ENCODE results near the gene C2CD2. TPM values are rescaled to one million over a fixed set of nuclear protein-coding genes. Genes with fewer than 3 reads are reported as not detected.
"Not testable (repeated sequence)": the region's sequence is repeated elsewhere in the genome, so short reads cannot be mapped to it uniquely, and the experiment has no call there.

The C2CD2 gene
- total and polyA plus RNA-seq, 2 of the 4 experiments (the other 2 are of a cell fraction), result 15.6 to 25.3 TPM

DNA sequence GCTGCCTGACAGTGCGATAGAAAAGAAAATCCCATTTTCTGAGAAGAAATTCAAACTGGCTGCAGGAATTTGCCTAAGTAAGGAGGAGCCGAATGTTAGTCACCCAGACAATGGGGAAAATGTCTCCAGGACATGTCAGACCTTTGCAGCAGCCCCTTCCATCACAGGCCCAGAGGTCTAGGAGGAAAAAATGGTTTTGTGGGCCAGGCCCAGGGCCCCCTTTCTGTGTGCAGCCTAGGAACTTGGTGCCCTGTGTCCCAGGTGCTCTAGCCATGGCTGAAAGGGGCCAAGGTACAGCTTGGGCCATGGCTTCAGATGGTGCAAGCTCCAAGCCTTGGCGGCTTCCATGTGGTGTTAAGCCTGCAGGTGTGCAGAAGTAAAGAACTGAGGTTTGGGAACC lies 41.8 kb upstream of the C2CD2 start:
- intact Hi-C loops (cut with micrococcal nuclease) (no loop called here), in situ Hi-C loops (cut with MboI; ENCODE audit: low sequenced_read_pairs) (loop anchor here (5.0 kb wide), 1 partner anchor 33 kb away; no protein-coding TSS in a partner anchor), dilution Hi-C loops (cut with HindIII; ENCODE audit: low sequenced_read_pairs, unreplicated experiment) (no loop called here)
- DNase-seq, result no peak
- Histone ChIP-seq H3K4me2 (ENCODE audit: low read depth, low read length) (no peak overlapping the region), H3K18ac (ENCODE audit: low read depth, low read length) (no peak overlapping the region), H2AK9ac (replicated peaks; ENCODE audit: low read depth, low read length, poor library complexity) (no peak overlapping the region), H2BK20ac (ENCODE audit: low read depth, low read length) (no peak overlapping the region), H3K4ac (ENCODE audit: low read depth, low read length) (no peak overlapping the region), H3K14ac (replicated peaks; ENCODE audit: low read depth, low read length) (no peak overlapping the region), H3K79me1 (ENCODE audit: low read depth in 1 of 2, low read length in 2 of 2) (peaks cover 32 to 66% of the 10 kb centered on the region in 2 experiments), H4K20me1 (ENCODE audit: insufficient read depth, low read length) (peaks cover 5% of the 10 kb centered on the region; the same call in 1 of the 2 replicates), H3K27me3 (ENCODE audit: control insufficient read depth, insufficient read depth, low read length) (no peaks in the 10 kb centered on the region), H3K36me3 (ENCODE audit: control insufficient read depth, insufficient read depth, low read length) (peaks cover 40% of the 10 kb centered on the region), H4K5ac (ENCODE audit: low read depth, low read length) (no peak overlapping the region), H3K27ac (ENCODE audit: insufficient read depth, low read length) (no peak overlapping the region), H2BK5ac (ENCODE audit: low read depth, low read length, poor library complexity, severe bottlenecking) (no peak overlapping the region), H4K91ac (ENCODE audit: insufficient read depth, low read depth, low read length) (no peak overlapping the region), H2BK15ac (ENCODE audit: low read depth, low read length) (no peak overlapping the region), H3K9me1 (ENCODE audit: insufficient read depth, low read length) (peaks cover 11% of the 10 kb centered on the region), H3K4me3 (ENCODE audit: insufficient read depth, low read depth, low read length) (no peak overlapping the region), H2BK120ac (ENCODE audit: low read depth, low read length) (no peak overlapping the region), H4K8ac (ENCODE audit: low read depth in 2 of 2, low read length in 2 of 2) (no peak overlapping the region), H2AFZ (replicated peaks; ENCODE audit: low read length, poor library complexity) (no peak overlapping the region), H2AK5ac (ENCODE audit: low read depth, low read length) (no peak overlapping the region), H3K4me1 (ENCODE audit: control insufficient read depth, insufficient read depth, low read length) (peaks cover 7% of the 10 kb centered on the region), H3K23ac (ENCODE audit: low read depth, low read length) (no peak overlapping the region), H3K56ac (ENCODE audit: extremely low read depth, insufficient read depth, low read length) (no peak overlapping the region), H3K9ac (ENCODE audit: low read depth, low read length) (no peak overlapping the region), H3K9me3 (ENCODE audit: control insufficient read depth, insufficient read depth, low read length) (peaks cover 2% of the 10 kb centered on the region; the same call in 1 of the 2 replicates)
- ATAC-seq (ENCODE audit: low read depth), result no peak
- WGBS, 2 experiments (ENCODE audit: extremely low coverage in 2 of 2, insufficient read length in 1 of 2), result 89% methylated on average over 1 of the region's 3 CpGs; no CpG with 5 or more reads in 1 of the 2 experiments
- ChIA-PET CTCF (no interaction called here), POLR2A (ENCODE audit: unreplicated experiment) (no interaction called here)
- TF ChIP-seq NFE2L2 (IDR thresholded peaks at IDR 0.05; ENCODE audit: low read depth, low read length), result no peak
- TF ChIP-seq CEBPB (IDR thresholded peaks at IDR 0.05; ENCODE audit: low read depth, low read length), result no peak
- no peak for TF ChIP-seq MAFK (IDR thresholded peaks at IDR 0.05; ENCODE audit: low read depth, low read length)
- no peak for TF ChIP-seq FOS (IDR thresholded peaks at IDR 0.05; ENCODE audit: low read depth, low read length)
- no peak for TF ChIP-seq CHD1 (IDR thresholded peaks at IDR 0.05; ENCODE audit: low read depth, low read length)
- TF ChIP-seq MAZ (IDR thresholded peaks at IDR 0.05; ENCODE audit: borderline replicate concordance, low read depth, low read length), result no peak
- no peak for TF ChIP-seq RAD21 (IDR thresholded peaks at IDR 0.05; ENCODE audit: low read length)
- TF ChIP-seq RFX5 (IDR thresholded peaks at IDR 0.05; ENCODE audit: low read depth, low read length), result no peak
- TF ChIP-seq, protein P1, sequence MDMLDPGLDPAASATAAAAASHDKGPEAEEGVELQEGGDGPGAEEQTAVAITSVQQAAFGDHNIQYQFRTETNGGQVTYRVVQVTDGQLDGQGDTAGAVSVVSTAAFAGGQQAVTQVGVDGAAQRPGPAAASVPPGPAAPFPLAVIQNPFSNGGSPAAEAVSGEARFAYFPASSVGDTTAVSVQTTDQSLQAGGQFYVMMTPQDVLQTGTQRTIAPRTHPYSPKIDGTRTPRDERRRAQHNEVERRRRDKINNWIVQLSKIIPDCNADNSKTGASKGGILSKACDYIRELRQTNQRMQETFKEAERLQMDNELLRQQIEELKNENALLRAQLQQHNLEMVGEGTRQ (IDR thresholded peaks at IDR 0.05; ENCODE audit: low read depth, low read length), result no peak
- BruUV-seq (replicated peaks), result no TSS peak

DNA sequence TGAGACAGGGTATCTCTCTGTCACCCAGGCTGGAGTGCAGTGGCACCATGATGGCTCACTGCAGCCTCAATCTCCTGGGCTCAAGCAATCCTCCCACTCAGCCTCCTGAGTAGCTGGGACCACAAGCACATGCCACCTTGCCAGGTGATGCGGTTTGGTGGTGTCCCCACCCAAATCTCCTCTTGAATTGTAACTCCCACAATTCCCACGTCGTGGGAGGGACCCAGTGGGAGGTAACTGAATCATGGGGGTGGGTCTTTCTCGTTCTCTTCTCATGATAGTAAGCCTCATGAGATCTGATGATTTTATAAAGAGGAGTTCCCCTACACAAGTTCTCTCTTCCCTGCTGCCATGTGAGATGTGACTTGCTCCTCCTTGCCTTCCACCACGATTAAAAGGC lies 40.8 kb upstream of the C2CD2 start:
- peaks cover 36% of the 10 kb centered on the region for H3K36me3 ChIP-seq (ENCODE audit: control insufficient read depth, insufficient read depth, low read length)
- BruUV-seq (replicated peaks); H3K27ac ChIP-seq (ENCODE audit: insufficient read depth, low read length); H3K4me2 ChIP-seq (ENCODE audit: low read depth, low read length); H3K4me1 ChIP-seq (ENCODE audit: control insufficient read depth, insufficient read depth, low read length); H4K5ac ChIP-seq (ENCODE audit: low read depth, low read length); H2AK9ac ChIP-seq (replicated peaks; ENCODE audit: low read depth, low read length, poor library complexity); H3K23ac ChIP-seq (ENCODE audit: low read depth, low read length); dilution Hi-C loops (cut with HindIII; ENCODE audit: low sequenced_read_pairs, unreplicated experiment); H4K91ac ChIP-seq (ENCODE audit: insufficient read depth, low read depth, low read length); DNase-seq; intact Hi-C loops (cut with micrococcal nuclease); H2BK120ac ChIP-seq (ENCODE audit: low read depth, low read length); H4K20me1 ChIP-seq (ENCODE audit: insufficient read depth, low read length); POLR2A ChIA-PET (ENCODE audit: unreplicated experiment); H3K9me3 ChIP-seq (ENCODE audit: control insufficient read depth, insufficient read depth, low read length); H3K56ac ChIP-seq (ENCODE audit: extremely low read depth, insufficient read depth, low read length); ATAC-seq (ENCODE audit: low read depth); H3K4me3 ChIP-seq (ENCODE audit: insufficient read depth, low read depth, low read length); H3K14ac ChIP-seq (replicated peaks; ENCODE audit: low read depth, low read length); H3K27me3 ChIP-seq (ENCODE audit: control insufficient read depth, insufficient read depth, low read length); H3K18ac ChIP-seq (ENCODE audit: low read depth, low read length); H3K9me1 ChIP-seq (ENCODE audit: insufficient read depth, low read length); H2AFZ ChIP-seq (replicated peaks; ENCODE audit: low read length, poor library complexity); H3K9ac ChIP-seq (ENCODE audit: low read depth, low read length); H2BK15ac ChIP-seq (ENCODE audit: low read depth, low read length): not testable (repeated sequence)
- WGBS, 2 experiments (ENCODE audit: extremely low coverage in 2 of 2, insufficient read length in 1 of 2), result no CpG with 5 or more reads among the region's 5 CpGs
- peak overlapping the region; percentile 77 for H2AK5ac ChIP-seq (ENCODE audit: low read depth, low read length)
- H2BK20ac ChIP-seq (ENCODE audit: low read depth, low read length), result 0 out of 2 replicates have a peak overlapping the region, but pooled peaks have one; percentile 23
- H4K8ac ChIP-seq (ENCODE audit: low read depth in 2 of 2, low read length in 2 of 2), result peak overlapping the region in 1 of 2 experiments; percentile 20; a peak in 1 of 4 replicates
- H2BK5ac ChIP-seq (ENCODE audit: low read depth, low read length, poor library complexity, severe bottlenecking), result peak overlapping the region; percentile 81
- H3K79me1 ChIP-seq (ENCODE audit: low read depth in 1 of 2, low read length in 2 of 2), result peaks cover 23 to 56% of the 10 kb centered on the region in 2 experiments
- CTCF ChIA-PET, result interaction anchor here (1.3 to 1.9 kb wide), 2 partner anchors 113 to 123 kb away, joined by 4 to 8 read pairs; no protein-coding TSS in a partner anchor
- peak overlapping the region; percentile 31 for H3K4ac ChIP-seq (ENCODE audit: low read depth, low read length)
- in situ Hi-C loops (cut with MboI; ENCODE audit: low sequenced_read_pairs), result loop anchor here (5.0 kb wide), 1 partner anchor 32 kb away; no protein-coding TSS in a partner anchor
